HepG2 (cell line): ENCODE data around the gene IDH3G. TPM values are rescaled to one million over a fixed set of nuclear protein-coding genes. Genes with fewer than 3 reads are reported as not detected.

Experiments used
- ATAC-seq: fragments of 200-7000 bp; cut with Tn5 transposase; 3 replicates; pipeline ENCODE4 v1.9.1; 2020; ENCODE audit warnings: mild to moderate bottlenecking, moderate library complexity
- BruUV-seq: library from RNA; stranded (reverse); fragments of 400-500 nt; replicated peaks from 2 replicates; lab custom pipeline; 2021; lab: Mats Ljungman, UMichigan
- CTCF ChIA-PET: fragments of 300-600 bp; formaldehyde crosslinking; extraction: SDS; loops from one replicate; lab custom pipeline; 2021; ENCODE audit warnings: low total read pairs, inconsistent platforms, low intra/inter-chr PET ratio; lab: Yijun Ruan, JAX
- POLR2A ChIA-PET: fragments of 350-600 bp; sonication (Branson Sonifier 250); formaldehyde crosslinking; loops from one replicate; lab custom pipeline; 2020; ENCODE audit warnings: antibody characterized with exemption, inconsistent platforms; lab: Yijun Ruan, JAX
- DNase-seq: peaks from one replicate; pipeline ENCODE4 v3.0.0-alpha.2; 2015; ENCODE audit warnings: low spot score
- FAIRE-seq: peaks from 3 replicates; lab custom pipeline; 2011; peaks lifted over from hg19 to GRCh38; lab: Jason Lieb, UNC
- H2AFZ ChIP-seq: one replicate; pipeline ENCODE4 v1.6.1; 2011; ENCODE audit warnings: low read length, inconsistent platforms
- H3K27ac ChIP-seq: fragments of 300-600 bp; 3 replicates; pipeline ENCODE4 v1.8.0; 2011; ENCODE audit warnings: mixed run types, mild to moderate bottlenecking, mixed read lengths, low read length, inconsistent platforms; ENCODE audit not compliant: insufficient read depth; ENCODE audit errors: extremely low read length
- H3K27me3 ChIP-seq, 2 experiments: fragments of 200-600 bp in 1 of 2; 2 replicates in 1 of 2; 3 replicates in 1 of 2; pipeline versions ENCODE4 v1.6.0 to v1.8.0; 2011; ENCODE audit warnings: low read length in 2 of 2, mild to moderate bottlenecking in 2 of 2, moderate library complexity in 2 of 2, inconsistent platforms in 1 of 2; ENCODE audit not compliant: insufficient read depth in 2 of 2, control insufficient read depth in 1 of 2
- H3K36me3 ChIP-seq, 2 experiments: fragments of 200-600 bp in 1 of 2; replicated peaks in 1 of 2; 2 replicates in 1 of 2; 3 replicates in 1 of 2; pipeline versions ENCODE4 v1.5.1 to v1.8.0; 2011; ENCODE audit warnings: low read length in 2 of 2, inconsistent platforms in 1 of 2; ENCODE audit not compliant: insufficient read depth in 2 of 2, control insufficient read depth in 1 of 2
- H3K4me1 ChIP-seq: 2 replicates; pipeline ENCODE4 v1.5.1; 2012; ENCODE audit warnings: low read length, inconsistent platforms; ENCODE audit not compliant: insufficient read depth
- H3K4me2 ChIP-seq: 2 replicates; pipeline ENCODE4 v1.6.0; 2011; ENCODE audit warnings: low read depth, low read length, inconsistent platforms
- H3K4me3 ChIP-seq, 3 experiments: fragments of 200-600 bp in 1 of 3; sonication (generic), shearing (Covaris generic) in 1 of 3; replicated peaks in 1 of 3; 2 replicates each; pipeline ENCODE4 v1.5.1; 2011 to 2016; ENCODE audit warnings: low read length in 3 of 3, inconsistent platforms in 2 of 3, low read depth in 2 of 3, mild to moderate bottlenecking in 2 of 3, control low read depth in 1 of 3, mixed read lengths in 1 of 3; ENCODE audit not compliant: insufficient read depth in 1 of 3
- H3K79me2 ChIP-seq: one replicate; pipeline ENCODE4 v1.6.1; 2011; ENCODE audit warnings: low read length, inconsistent platforms; ENCODE audit not compliant: insufficient read depth
- H3K9ac ChIP-seq: 2 replicates; pipeline ENCODE4 v1.6.0; 2011; ENCODE audit warnings: mild to moderate bottlenecking, low read depth, low read length, inconsistent platforms; ENCODE audit not compliant: insufficient read depth
- H3K9me3 ChIP-seq: 2 replicates; pipeline ENCODE4 v1.5.1; 2012; ENCODE audit warnings: mild to moderate bottlenecking, low read length
- H4K20me1 ChIP-seq: 2 replicates; pipeline ENCODE4 v1.6.0; 2011; ENCODE audit warnings: inconsistent platforms, mild to moderate bottlenecking, low read length, moderate library complexity; ENCODE audit not compliant: insufficient read depth
- CENPX ChIP-seq: sonication (generic); formaldehyde crosslinking; IDR thresholded peaks from 2 replicates; pipeline ENCODE4 v1.9.0; 2021; ENCODE audit warnings: mild to moderate bottlenecking, missing genetic modification reagents, moderate library complexity
- FLYWCH1 ChIP-seq: sonication (generic); formaldehyde crosslinking; IDR thresholded peaks from 2 replicates; pipeline ENCODE4 v1.8.1; 2023; ENCODE audit warnings: mild to moderate bottlenecking, missing genetic modification reagents
- MLLT10 ChIP-seq: sonication (generic); formaldehyde crosslinking; IDR thresholded peaks from 2 replicates; pipeline ENCODE4 v1.4.0; 2020; ENCODE audit warnings: missing genetic modification reagents
- SKI ChIP-seq: fragments of 450-650 bp; IDR thresholded peaks from one replicate; pipeline ENCODE4 v1.6.1; 2018; ENCODE audit warnings: mild to moderate bottlenecking; ENCODE audit not compliant: partially characterized antibody
- SP5 ChIP-seq: IDR thresholded peaks from 2 replicates; pipeline ENCODE4 v1.6.1; 2016; ENCODE audit warnings: low read depth, borderline replicate concordance
- ZBTB42 ChIP-seq: sonication (generic); formaldehyde crosslinking; IDR thresholded peaks from 2 replicates; pipeline ENCODE4 v1.5.0; 2020; ENCODE audit warnings: mild to moderate bottlenecking, missing genetic modification reagents
- ZKSCAN1 ChIP-seq: fragments of 150-350 bp; IDR thresholded peaks from 2 replicates; pipeline ENCODE4 v1.6.1; 2014; ENCODE audit warnings: low read length
- ZNF10 ChIP-seq: sonication (generic); formaldehyde crosslinking; IDR thresholded peaks from 2 replicates; pipeline ENCODE4 v1.4.0; 2020; ENCODE audit warnings: mild to moderate bottlenecking, low read depth, missing genetic modification reagents, borderline replicate concordance
- ZNF780A ChIP-seq: sonication (generic); formaldehyde crosslinking; IDR thresholded peaks from 2 replicates; pipeline ENCODE4 v1.8.0; 2022; ENCODE audit warnings: mild to moderate bottlenecking, missing genetic modification reagents, moderate library complexity
- WGBS: methylation state at CpG from one replicate; pipeline ENCODE4 v1.1.6; 2017; ENCODE audit warnings: low lambda C conversion rate; 5-methylcytosine and 5-hydroxymethylcytosine counted together
- in situ Hi-C: cut with HindIII; loops from 2 replicates; pipeline ENCODE4 v1.10.0; 2017; ENCODE audit warnings: low pct_unique_long_range_greater_than_20kb; ENCODE audit not compliant: extremely low pct_ligation_motif_present
- intact Hi-C: fragments of 100-400 bp; cut with micrococcal nuclease; formaldehyde crosslinking; loops from one replicate; pipeline ENCODE4 v1.10.0; 2022; ENCODE audit not compliant: unreplicated experiment
- polyA plus RNA-seq, 8 experiments: library from polyadenylated mRNA; depleted of rRNA in 3 of 8; stranded (reverse) in 7 of 8; unstranded in 1 of 8; fragments of >200 nt; fragmentation: Illumina TruSeq in 4 of 8; extraction: Trizol in 4 of 8; gene quantifications; 2 replicates each; pipeline versions ENCODE4 v1.2.1 to v1.2.3, GENCODE V29; 2011 to 2016; ENCODE audit warnings: low read depth in 4 of 8, missing spikeins in 1 of 8, mixed read lengths in 1 of 8; ENCODE audit not compliant: insufficient read depth in 1 of 8
- total RNA-seq, 5 experiments: library from RNA; depleted of rRNA; stranded (reverse); fragments of >200 nt; fragmentation: Illumina TruSeq; extraction: Trizol; gene quantifications; 2 replicates each; pipeline ENCODE4 v1.2.3, GENCODE V29; 2016; ENCODE audit warnings: low read depth in 1 of 5
- TF ChIP-seq, protein P1 (sequence below): IDR thresholded peaks from 2 replicates; pipeline ENCODE4 v1.6.1; 2016; ENCODE audit warnings: control low read depth
- TF ChIP-seq, protein P2 (sequence below): sonication (generic); formaldehyde crosslinking; IDR thresholded peaks from 2 replicates; pipeline ENCODE4 v1.4.0; 2020; ENCODE audit warnings: mild to moderate bottlenecking, missing genetic modification reagents
- TF ChIP-seq, protein P3 (sequence below): sonication (generic); formaldehyde crosslinking; IDR thresholded peaks from 2 replicates; pipeline ENCODE4 v1.5.1; 2020; ENCODE audit warnings: missing genetic modification reagents, mild to moderate bottlenecking, borderline replicate concordance
- TF ChIP-seq, protein P4 (sequence below): sonication (generic); formaldehyde crosslinking; IDR thresholded peaks from 2 replicates; pipeline ENCODE4 v1.4.0; 2020; ENCODE audit warnings: missing genetic modification reagents

Gene IDH3G
- total and polyA plus RNA-seq, 2 of the 13 experiments (the other 11 are each of a cell fraction or from before 2014, with no cell fraction given) = 18.7 to 35.5 TPM

DNA sequence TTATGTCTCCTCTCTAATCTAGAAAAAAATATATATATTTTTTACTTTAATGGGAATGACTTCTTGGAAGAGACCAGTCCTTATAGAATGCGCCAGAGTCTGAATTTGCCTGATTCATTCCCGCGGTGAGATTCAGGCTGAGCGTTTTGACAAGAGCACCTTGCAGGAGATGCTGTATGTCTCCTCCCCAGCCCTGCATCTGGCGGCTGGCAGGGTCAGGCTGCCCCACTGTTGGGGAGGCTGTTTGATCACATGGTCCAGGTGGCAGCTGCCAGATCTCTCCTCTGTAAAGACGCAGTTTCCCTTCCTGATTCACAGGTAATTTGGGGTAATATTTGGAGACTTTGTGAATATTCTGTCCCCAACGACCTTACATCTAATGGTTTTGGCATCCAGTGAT is 26.4 kb upstream of the IDH3G start:
- ChIA-PET CTCF (no interaction called here), POLR2A (no interaction called here)
- Histone ChIP-seq H3K9me3 (no peaks in the 10 kb centered on the region), H3K4me2 (no peak overlapping the region), H2AFZ (no peak overlapping the region), H3K4me1 (0 out of 2 replicates have a peak, but pooled peaks cover 6% of the 10 kb centered on the region), H3K4me3 (no peak overlapping the region), H3K79me2 (no peaks in the 10 kb centered on the region), H4K20me1 (no peaks in the 10 kb centered on the region), H3K27me3 (peaks cover 4 to 36% of the 10 kb centered on the region in 2 experiments; a peak in 4 of 5 replicates), H3K27ac (no peak overlapping the region), H3K36me3 (no peaks in the 10 kb centered on the region), H3K9ac (no peak overlapping the region)
- intact Hi-C loops = no loop called here
- ATAC-seq (no peak), FAIRE-seq (no peak), DNase-seq (no peak)
- WGBS = 49% methylated on average over 4 of the region's 7 CpGs
- no TSS peak for BruUV-seq
- in situ Hi-C loops = no loop called here
- TF ChIP-seq ZNF10 (CRISPR knock-in tag) (no peak), MLLT10 (CRISPR knock-in tag) (no peak), CENPX (CRISPR knock-in tag) (no peak), ZKSCAN1 (no peak), SKI (no peak), ZNF780A (CRISPR knock-in tag) (no peak), ZBTB42 (CRISPR knock-in tag) (no peak), SP5 (CRISPR knock-in tag) (no peak), FLYWCH1 (CRISPR knock-in tag) (no peak)
- TF ChIP-seq, protein P1, sequence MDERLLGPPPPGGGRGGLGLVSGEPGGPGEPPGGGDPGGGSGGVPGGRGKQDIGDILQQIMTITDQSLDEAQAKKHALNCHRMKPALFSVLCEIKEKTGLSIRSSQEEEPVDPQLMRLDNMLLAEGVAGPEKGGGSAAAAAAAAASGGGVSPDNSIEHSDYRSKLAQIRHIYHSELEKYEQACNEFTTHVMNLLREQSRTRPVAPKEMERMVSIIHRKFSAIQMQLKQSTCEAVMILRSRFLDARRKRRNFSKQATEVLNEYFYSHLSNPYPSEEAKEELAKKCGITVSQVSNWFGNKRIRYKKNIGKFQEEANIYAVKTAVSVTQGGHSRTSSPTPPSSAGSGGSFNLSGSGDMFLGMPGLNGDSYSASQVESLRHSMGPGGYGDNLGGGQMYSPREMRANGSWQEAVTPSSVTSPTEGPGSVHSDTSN (CRISPR knock-in tag) = no peak
- TF ChIP-seq, protein P2, sequence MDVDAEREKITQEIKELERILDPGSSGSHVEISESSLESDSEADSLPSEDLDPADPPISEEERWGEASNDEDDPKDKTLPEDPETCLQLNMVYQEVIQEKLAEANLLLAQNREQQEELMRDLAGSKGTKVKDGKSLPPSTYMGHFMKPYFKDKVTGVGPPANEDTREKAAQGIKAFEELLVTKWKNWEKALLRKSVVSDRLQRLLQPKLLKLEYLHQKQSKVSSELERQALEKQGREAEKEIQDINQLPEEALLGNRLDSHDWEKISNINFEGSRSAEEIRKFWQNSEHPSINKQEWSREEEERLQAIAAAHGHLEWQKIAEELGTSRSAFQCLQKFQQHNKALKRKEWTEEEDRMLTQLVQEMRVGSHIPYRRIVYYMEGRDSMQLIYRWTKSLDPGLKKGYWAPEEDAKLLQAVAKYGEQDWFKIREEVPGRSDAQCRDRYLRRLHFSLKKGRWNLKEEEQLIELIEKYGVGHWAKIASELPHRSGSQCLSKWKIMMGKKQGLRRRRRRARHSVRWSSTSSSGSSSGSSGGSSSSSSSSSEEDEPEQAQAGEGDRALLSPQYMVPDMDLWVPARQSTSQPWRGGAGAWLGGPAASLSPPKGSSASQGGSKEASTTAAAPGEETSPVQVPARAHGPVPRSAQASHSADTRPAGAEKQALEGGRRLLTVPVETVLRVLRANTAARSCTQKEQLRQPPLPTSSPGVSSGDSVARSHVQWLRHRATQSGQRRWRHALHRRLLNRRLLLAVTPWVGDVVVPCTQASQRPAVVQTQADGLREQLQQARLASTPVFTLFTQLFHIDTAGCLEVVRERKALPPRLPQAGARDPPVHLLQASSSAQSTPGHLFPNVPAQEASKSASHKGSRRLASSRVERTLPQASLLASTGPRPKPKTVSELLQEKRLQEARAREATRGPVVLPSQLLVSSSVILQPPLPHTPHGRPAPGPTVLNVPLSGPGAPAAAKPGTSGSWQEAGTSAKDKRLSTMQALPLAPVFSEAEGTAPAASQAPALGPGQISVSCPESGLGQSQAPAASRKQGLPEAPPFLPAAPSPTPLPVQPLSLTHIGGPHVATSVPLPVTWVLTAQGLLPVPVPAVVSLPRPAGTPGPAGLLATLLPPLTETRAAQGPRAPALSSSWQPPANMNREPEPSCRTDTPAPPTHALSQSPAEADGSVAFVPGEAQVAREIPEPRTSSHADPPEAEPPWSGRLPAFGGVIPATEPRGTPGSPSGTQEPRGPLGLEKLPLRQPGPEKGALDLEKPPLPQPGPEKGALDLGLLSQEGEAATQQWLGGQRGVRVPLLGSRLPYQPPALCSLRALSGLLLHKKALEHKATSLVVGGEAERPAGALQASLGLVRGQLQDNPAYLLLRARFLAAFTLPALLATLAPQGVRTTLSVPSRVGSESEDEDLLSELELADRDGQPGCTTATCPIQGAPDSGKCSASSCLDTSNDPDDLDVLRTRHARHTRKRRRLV (CRISPR knock-in tag) = no peak
- TF ChIP-seq, protein P3, sequence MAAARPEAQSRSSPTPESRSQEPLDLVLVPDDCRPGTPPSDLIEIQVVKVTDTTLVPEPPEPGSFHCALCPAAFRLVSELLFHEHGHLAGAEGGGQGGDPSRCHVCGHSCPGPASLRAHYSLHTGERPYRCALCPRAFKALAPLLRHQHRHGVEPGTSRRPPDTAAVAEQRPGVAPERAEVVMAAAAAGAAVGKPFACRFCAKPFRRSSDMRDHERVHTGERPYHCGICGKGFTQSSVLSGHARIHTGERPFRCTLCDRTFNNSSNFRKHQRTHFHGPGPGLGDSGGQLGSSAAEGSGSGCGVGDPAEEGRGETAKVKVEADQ (CRISPR knock-in tag) = no peak
- TF ChIP-seq, protein P4, sequence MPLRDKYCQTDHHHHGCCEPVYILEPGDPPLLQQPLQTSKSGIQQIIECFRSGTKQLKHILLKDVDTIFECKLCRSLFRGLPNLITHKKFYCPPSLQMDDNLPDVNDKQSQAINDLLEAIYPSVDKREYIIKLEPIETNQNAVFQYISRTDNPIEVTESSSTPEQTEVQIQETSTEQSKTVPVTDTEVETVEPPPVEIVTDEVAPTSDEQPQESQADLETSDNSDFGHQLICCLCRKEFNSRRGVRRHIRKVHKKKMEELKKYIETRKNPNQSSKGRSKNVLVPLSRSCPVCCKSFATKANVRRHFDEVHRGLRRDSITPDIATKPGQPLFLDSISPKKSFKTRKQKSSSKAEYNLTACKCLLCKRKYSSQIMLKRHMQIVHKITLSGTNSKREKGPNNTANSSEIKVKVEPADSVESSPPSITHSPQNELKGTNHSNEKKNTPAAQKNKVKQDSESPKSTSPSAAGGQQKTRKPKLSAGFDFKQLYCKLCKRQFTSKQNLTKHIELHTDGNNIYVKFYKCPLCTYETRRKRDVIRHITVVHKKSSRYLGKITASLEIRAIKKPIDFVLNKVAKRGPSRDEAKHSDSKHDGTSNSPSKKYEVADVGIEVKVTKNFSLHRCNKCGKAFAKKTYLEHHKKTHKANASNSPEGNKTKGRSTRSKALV (CRISPR knock-in tag) = no peak
